ENCODE data around the gene SYCN. TPM values are rescaled to one million over a fixed set of nuclear protein-coding genes. Genes with fewer than 3 reads are reported as not detected.

SYCN gene
- total and polyA plus RNA-seq, 2 donors (not counting 3 experiments of a cell fraction or from before 2014, with no cell fraction given), result not detected

DNA sequence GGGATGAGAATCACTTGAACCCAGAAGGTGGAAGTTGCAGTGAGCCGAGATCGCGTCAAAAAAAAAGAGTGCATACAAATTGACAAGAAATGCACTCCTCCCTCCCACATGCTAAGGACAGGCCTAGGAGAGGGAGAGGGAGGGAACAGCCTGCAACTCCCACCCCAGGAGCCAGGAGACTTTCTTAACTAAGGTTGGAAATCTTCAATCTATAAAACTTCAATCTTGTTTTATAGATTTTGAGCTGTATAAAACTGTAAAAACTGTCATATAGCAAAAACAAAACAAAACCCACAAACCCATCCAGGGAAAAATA, 1.3 kb upstream of the SYCN start:
- intact Hi-C loops (cut with micrococcal nuclease) (no loop called here), dilution Hi-C loops (cut with MboI; ENCODE audit: extremely low pct_ligation_motif_present, low sequenced_read_pairs) (no loop called here)
- Histone ChIP-seq H3K4me2 (ENCODE audit: insufficient read depth, low read length) (no peak overlapping the region), H2AFZ (ENCODE audit: low read depth, low read length) (no peak overlapping the region), H3K9me1 (replicated peaks; ENCODE audit: control insufficient read depth, extremely low read depth, insufficient read depth, low read length) (no peaks in the 10 kb centered on the region), H3K79me2 (ENCODE audit: control insufficient read depth, insufficient read depth, low read length) (no peaks in the 10 kb centered on the region), H3K9ac (replicated peaks; ENCODE audit: extremely low read depth, insufficient read depth, low read length) (no peak overlapping the region), H3K4me1 (ENCODE audit: control insufficient read depth, extremely low read depth, insufficient read depth, low read length) (no peaks in the 10 kb centered on the region), H4K20me1 (replicated peaks; ENCODE audit: control insufficient read depth, extremely low read depth, insufficient read depth, low read length) (no peaks in the 10 kb centered on the region), H3K27me3 (ENCODE audit: control insufficient read depth in 2 of 2, insufficient read depth in 2 of 2, low read length in 2 of 2) (peaks cover 14 to 24% of the 10 kb centered on the region in 2 experiments), H3K27ac (ENCODE audit: insufficient read depth, low read depth, low read length) (no peak overlapping the region), H3K4me3 (replicated peaks in 1 of 3; ENCODE audit: insufficient read depth in 1 of 3, low read depth in 1 of 3, low read length in 3 of 3) (no peak overlapping the region), H3K9me3 (replicated peaks; ENCODE audit: control insufficient read depth, insufficient read depth, low read length) (no peaks in the 10 kb centered on the region), H3K36me3 (ENCODE audit: control insufficient read depth in 2 of 2, extremely low read depth in 1 of 2, insufficient read depth in 2 of 2, low read length in 2 of 2) (no peaks in the 10 kb centered on the region)
- no peak for FAIRE-seq
- no peak for DNase-seq (ENCODE audit: low read depth, low spot score)
- ChIA-PET POLR2A (no interaction called here), CTCF (interaction anchor here (2.9 kb wide), 1 partner anchor 83 kb away, joined by 10 read pairs; no protein-coding TSS in a partner anchor)
- no peak for TF ChIP-seq GATA2 (IDR thresholded peaks at IDR 0.05; ENCODE audit: insufficient read depth, insufficient read length, low read depth, low read length)
- TF ChIP-seq POLR2AphosphoS5 (IDR thresholded peaks at IDR 0.05; ENCODE audit: insufficient read depth, low read depth, low read length), result no peak
- TF ChIP-seq FOS (IDR thresholded peaks at IDR 0.05; ENCODE audit: borderline replicate concordance, insufficient read depth, low read length), result no peak
- TF ChIP-seq MAX (IDR thresholded peaks at IDR 0.05; ENCODE audit: insufficient read depth, insufficient read length), result no peak
- TF ChIP-seq POLR2A (IDR thresholded peaks at IDR 0.05; ENCODE audit: low read depth, low read length), result no peak
- no peak for TF ChIP-seq CTCF (IDR thresholded peaks at IDR 0.05; ENCODE audit: extremely low read depth in 1 of 2, insufficient read depth in 1 of 2, low read depth in 1 of 2, low read length in 2 of 2)
- no peak for TF ChIP-seq MYC (IDR thresholded peaks at IDR 0.05; ENCODE audit: low read depth, low read length)
- TF ChIP-seq EZH2 (IDR thresholded peaks at IDR 0.05; ENCODE audit: borderline replicate concordance, low read depth, low read length, severe bottlenecking), result no peak
- no peak for TF ChIP-seq JUN (IDR thresholded peaks at IDR 0.05; ENCODE audit: borderline replicate concordance, insufficient read depth, insufficient read length, low read depth)
- BruUV-seq (replicated peaks), result no TSS peak
